RCC 7860 (cell line): ENCODE results near the gene ITGB2.

ENCODE experiments used
- DNase-seq: peaks from one replicate; pipeline ENCODE4 v3.0.0-alpha.2; 2015; ENCODE audit warnings: low spot score
- FAIRE-seq: peaks from 2 replicates; lab custom pipeline; 2012; peaks lifted over from hg19 to GRCh38; lab: Jason Lieb, UNC

Gene ITGB2

GRCh38 chr21:44850905-44851657 is 69.6 kb downstream of the ITGB2 start:
- no peak for FAIRE-seq
- no peak for DNase-seq

- DNase-seq (no peak), FAIRE-seq (no peak)
Observed at GRCh38 chr21:44850208-44850800, 70.4 kb downstream of the ITGB2 start.

GRCh38 chr21:44849616-44850130 is 71.0 kb downstream of the ITGB2 start:
- DNase-seq (no peak), FAIRE-seq (no peak)

GRCh38 chr21:44848821-44849521 is 71.7 kb downstream of the ITGB2 start:
- DNase-seq (no peak), FAIRE-seq (no peak)

- no peak for DNase-seq
- FAIRE-seq = no peak
Observed at GRCh38 chr21:44847261-44848056, 73.2 kb downstream of the ITGB2 start.

- DNase-seq (no peak), FAIRE-seq (no peak)
Observed at GRCh38 chr21:44846485-44847260, 74.0 kb downstream of the ITGB2 start.

GRCh38 chr21:44846224-44846484 is 74.5 kb downstream of the ITGB2 start:
- no peak for FAIRE-seq

GRCh38 chr21:44845418-44846223 is 75.1 kb downstream of the ITGB2 start:
- FAIRE-seq = no peak
- DNase-seq = peak; percentile 27

More at GRCh38 chr21:44846224-44846484, 74.5 kb downstream of the ITGB2 start:
- no peak for DNase-seq

GRCh38 chr21:44844256-44844655 is 76.4 kb downstream of the ITGB2 start:
- FAIRE-seq = no peak
- no peak for DNase-seq

- FAIRE-seq (no peak), DNase-seq (no peak)
Observed at GRCh38 chr21:44842721-44843445, 77.8 kb downstream of the ITGB2 start.

GRCh38 chr21:44842087-44842486 is 78.6 kb downstream of the ITGB2 start:
- DNase-seq = no peak
- no peak for FAIRE-seq

GRCh38 chr21:44840771-44841170 is 79.9 kb downstream of the ITGB2 start:
- no peak for FAIRE-seq
- no peak for DNase-seq

- FAIRE-seq (no peak), DNase-seq (no peak)
Observed at GRCh38 chr21:44838951-44839350, 81.7 kb downstream of the ITGB2 start.

- no peak for FAIRE-seq
- DNase-seq = no peak
Observed at GRCh38 chr21:44838039-44838895, 82.4 kb downstream of the ITGB2 start.

GRCh38 chr21:44837537-44837936 is 83.2 kb downstream of the ITGB2 start:
- DNase-seq = no peak
- no peak for FAIRE-seq

GRCh38 chr21:44836666-44837471 is 83.8 kb downstream of the ITGB2 start:
- DNase-seq (peak; percentile 26), FAIRE-seq (no peak)

GRCh38 chr21:44836349-44836665 is 84.4 kb downstream of the ITGB2 start:
- FAIRE-seq (no peak), DNase-seq (no peak)
